GM23338 (cell line): ENCODE data around the gene KIF21A.

Source experiments
- CREB1 ChIP-seq: fragments of 250-450 bp; sonication (Bioruptor Pico); IDR thresholded peaks from 2 replicates; pipeline ENCODE4 v1.5.0; 2020; ENCODE audit warnings: low read depth, mild to moderate bottlenecking, moderate library complexity
- CTCF ChIP-seq, 2 experiments: fragments of 200-600 bp in 1 of 2; sonication (generic) in 1 of 2; conservative IDR thresholded peaks; 2 replicates each; pipeline versions ENCODE4 v1.5.1 to v1.6.1; 2016 to 2017; ENCODE audit warnings: antibody characterized with exemption in 2 of 2, low read depth in 2 of 2, mild to moderate bottlenecking in 2 of 2, moderate library complexity in 1 of 2
- ETS1 ChIP-seq: IDR thresholded peaks from 2 replicates; pipeline ENCODE4 v1.6.1; 2016; ENCODE audit warnings: antibody characterized with exemption
- EZH2 ChIP-seq: fragments of 200-600 bp; sonication (generic); IDR thresholded peaks from one replicate; pipeline ENCODE4 v1.8.0; 2017; ENCODE audit warnings: antibody characterized with exemption, mild to moderate bottlenecking, low read depth; ENCODE audit not compliant: unreplicated experiment
- EZH2phosphoT487 ChIP-seq: fragments of 200-600 bp; sonication (generic); IDR thresholded peaks from one replicate; pipeline ENCODE4 v1.8.1; 2018; ENCODE audit warnings: antibody characterized with exemption; ENCODE audit not compliant: unreplicated experiment
- JUNB ChIP-seq: IDR thresholded peaks from one replicate; pipeline ENCODE4 v1.6.1; 2016; ENCODE audit warnings: antibody characterized with exemption; ENCODE audit not compliant: unreplicated experiment
- NANOG ChIP-seq: IDR thresholded peaks from 2 replicates; pipeline ENCODE4 v1.6.1; 2016; ENCODE audit warnings: antibody characterized with exemption, borderline replicate concordance
- POLR2AphosphoS5 ChIP-seq: IDR thresholded peaks from 2 replicates; pipeline ENCODE4 v1.6.1; 2016; ENCODE audit warnings: antibody characterized with exemption, low read depth
- REST ChIP-seq: IDR thresholded peaks from one replicate; pipeline ENCODE4 v1.6.1; 2018; ENCODE audit warnings: antibody characterized with exemption; ENCODE audit not compliant: unreplicated experiment
- STAT1 ChIP-seq: IDR thresholded peaks from one replicate; pipeline ENCODE4 v1.6.1; 2016; ENCODE audit warnings: antibody characterized with exemption; ENCODE audit not compliant: unreplicated experiment
- ZNF114 ChIP-seq: fragments of 250-450 bp; sonication (Bioruptor Pico); IDR thresholded peaks from 2 replicates; pipeline ENCODE4 v1.5.0; 2020; ENCODE audit warnings: mild to moderate bottlenecking, moderate library complexity
- ZNF331 ChIP-seq: fragments of 250-450 bp; sonication (Bioruptor Pico); IDR thresholded peaks from 2 replicates; pipeline ENCODE4 v1.5.0; 2020; ENCODE audit warnings: low read depth, mild to moderate bottlenecking, moderate library complexity
- ZNF462 ChIP-seq: fragments of 250-450 bp; sonication (Bioruptor Pico); IDR thresholded peaks from 2 replicates; pipeline ENCODE4 v1.5.0; 2020; ENCODE audit warnings: mild to moderate bottlenecking, moderate library complexity

- no peak for TF ChIP-seq EZH2
- TF ChIP-seq POLR2AphosphoS5: no peak
- TF ChIP-seq REST: no peak
- TF ChIP-seq EZH2phosphoT487: no peak
- TF ChIP-seq CTCF (conservative IDR thresholded peaks at IDR 0.05; ENCODE audit: low read depth in 2 of 2): no peak
- no peak for TF ChIP-seq CREB1 (CRISPR knock-in tag)
- no peak for TF ChIP-seq STAT1
- TF ChIP-seq NANOG: no peak
- TF ChIP-seq ETS1: no peak
- TF ChIP-seq ZNF114 (CRISPR knock-in tag): no peak
- TF ChIP-seq JUNB: no peak
- TF ChIP-seq ZNF331: no peak
- TF ChIP-seq ZNF462: no peak
These were observed 7.4 kb downstream of the KIF21A start for GRCh38 chr12:39435531-39435930.
